Neural cell (in vitro differentiated cells): Measurements from ENCODE around the gene KCTD16.

Experiments
- EZH2 ChIP-seq: fragments of 200-600, 300-800 bp; shearing (Covaris generic), sonication (generic); IDR thresholded peaks from 2 replicates; pipeline ENCODE4 v1.6.1; 2014; ENCODE audit warnings: antibody characterized with exemption, low read length, borderline replicate concordance, mild to moderate bottlenecking; ENCODE audit not compliant: insufficient read depth, poor library complexity, severe bottlenecking
- SMC3 ChIP-seq: fragments of 450-650 bp; conservative IDR thresholded peaks from 2 replicates; pipeline ENCODE4 v1.6.1; 2014; ENCODE audit warnings: antibody characterized with exemption, mild to moderate bottlenecking, moderate library complexity; ENCODE audit not compliant: poor library complexity

- TF ChIP-seq EZH2 = no peak
- TF ChIP-seq SMC3 = no peak
These were observed 197.3 kb downstream of the KCTD16 start for GRCh38 chr5:144367991-144368390.
